OCI-LY1 (cell line): ENCODE data around the gene DHPS.
A peak's percentile ranks its signal among the peaks of the same experiment; 100 is the strongest.

Experiments used
- H2AFZ ChIP-seq: fragments of 200-600 bp; sonication (generic), shearing (Covaris generic); 2 replicates; pipeline ENCODE4 v1.6.0; 2014; ENCODE audit warnings: antibody characterized with exemption, mild to moderate bottlenecking, low read length
- H3F3A ChIP-seq: fragments of 200-600 bp; sonication (generic), shearing (Covaris generic); 2 replicates; pipeline ENCODE4 v1.6.0; 2014; ENCODE audit warnings: mild to moderate bottlenecking, antibody characterized with exemption, low read length, moderate library complexity; ENCODE audit not compliant: insufficient read depth
- H3K27ac ChIP-seq: fragments of 200-600 bp; sonication (generic); 2 replicates; pipeline ENCODE4 v1.5.1; 2014; ENCODE audit warnings: low read length, mixed run types, mild to moderate bottlenecking, low read depth; ENCODE audit not compliant: poor library complexity, severe bottlenecking
- H3K27me3 ChIP-seq: fragments of 200-600 bp; sonication (generic); 2 replicates; pipeline ENCODE4 v1.6.0; 2014; ENCODE audit warnings: antibody characterized with exemption, mild to moderate bottlenecking, low read length, moderate library complexity; ENCODE audit not compliant: insufficient read depth
- H3K36me3 ChIP-seq: fragments of 200-600 bp; sonication (generic); 2 replicates; pipeline ENCODE4 v1.6.1; 2014; ENCODE audit warnings: mild to moderate bottlenecking, antibody characterized with exemption, low read length, moderate library complexity, mixed read lengths; ENCODE audit not compliant: insufficient read depth
- H3K4me1 ChIP-seq: fragments of 200-600 bp; sonication (generic); 2 replicates; pipeline ENCODE4 v1.5.1; 2014; ENCODE audit warnings: mild to moderate bottlenecking, low read length, moderate library complexity; ENCODE audit not compliant: insufficient read depth, severe bottlenecking
- H3K4me2 ChIP-seq: fragments of 200-600 bp; sonication (generic), shearing (Covaris generic); 2 replicates; pipeline ENCODE4 v1.6.1; 2014; ENCODE audit warnings: low read length
- H3K4me3 ChIP-seq: fragments of 200-600 bp; sonication (generic); 2 replicates; pipeline ENCODE4 v1.5.1; 2014; ENCODE audit warnings: low read length, low read depth, mild to moderate bottlenecking, mixed read lengths; ENCODE audit not compliant: poor library complexity, severe bottlenecking
- H3K79me2 ChIP-seq: fragments of 200-600 bp; shearing (Covaris generic); 2 replicates; pipeline ENCODE4 v1.6.1; 2016; ENCODE audit warnings: mixed run types, low read length, mixed read lengths; ENCODE audit not compliant: insufficient read depth
- H3K9ac ChIP-seq: fragments of 200-600 bp; sonication (generic), shearing (Covaris generic); 2 replicates; pipeline ENCODE4 v1.6.1; 2014; ENCODE audit warnings: mild to moderate bottlenecking, low read length, mixed read lengths
- H3K9me2 ChIP-seq: fragments of 200-600 bp; sonication (generic), shearing (Covaris generic); 2 replicates; pipeline ENCODE4 v1.6.1; 2014; ENCODE audit warnings: low read depth, mild to moderate bottlenecking, low read length, mixed read lengths
- H3K9me3 ChIP-seq: fragments of 200-600 bp; shearing (Covaris generic); 2 replicates; pipeline ENCODE4 v1.6.1; 2014; ENCODE audit warnings: low read length, mixed read lengths
- H4K20me1 ChIP-seq: fragments of 200-600 bp; sonication (generic), shearing (Covaris generic); 2 replicates; pipeline ENCODE4 v1.6.0; 2016; ENCODE audit warnings: mild to moderate bottlenecking, low read length; ENCODE audit not compliant: insufficient read depth
- EZH2 ChIP-seq: fragments of 200-600 bp; sonication (generic), shearing (Covaris generic); IDR thresholded peaks from 2 replicates; pipeline ENCODE4 v1.8.0; 2017; ENCODE audit warnings: borderline replicate concordance, mixed run types, mild to moderate bottlenecking, antibody characterized with exemption, low read length, moderate library complexity, mixed read lengths
- TF ChIP-seq, protein P1 (sequence below): fragments of 200-600 bp; sonication (generic), shearing (Covaris generic); IDR thresholded peaks from 2 replicates; pipeline ENCODE4 v1.5.1; 2017; ENCODE audit warnings: mild to moderate bottlenecking, antibody characterized with exemption, low read length, moderate library complexity, mixed read lengths

Gene DHPS

DNA sequence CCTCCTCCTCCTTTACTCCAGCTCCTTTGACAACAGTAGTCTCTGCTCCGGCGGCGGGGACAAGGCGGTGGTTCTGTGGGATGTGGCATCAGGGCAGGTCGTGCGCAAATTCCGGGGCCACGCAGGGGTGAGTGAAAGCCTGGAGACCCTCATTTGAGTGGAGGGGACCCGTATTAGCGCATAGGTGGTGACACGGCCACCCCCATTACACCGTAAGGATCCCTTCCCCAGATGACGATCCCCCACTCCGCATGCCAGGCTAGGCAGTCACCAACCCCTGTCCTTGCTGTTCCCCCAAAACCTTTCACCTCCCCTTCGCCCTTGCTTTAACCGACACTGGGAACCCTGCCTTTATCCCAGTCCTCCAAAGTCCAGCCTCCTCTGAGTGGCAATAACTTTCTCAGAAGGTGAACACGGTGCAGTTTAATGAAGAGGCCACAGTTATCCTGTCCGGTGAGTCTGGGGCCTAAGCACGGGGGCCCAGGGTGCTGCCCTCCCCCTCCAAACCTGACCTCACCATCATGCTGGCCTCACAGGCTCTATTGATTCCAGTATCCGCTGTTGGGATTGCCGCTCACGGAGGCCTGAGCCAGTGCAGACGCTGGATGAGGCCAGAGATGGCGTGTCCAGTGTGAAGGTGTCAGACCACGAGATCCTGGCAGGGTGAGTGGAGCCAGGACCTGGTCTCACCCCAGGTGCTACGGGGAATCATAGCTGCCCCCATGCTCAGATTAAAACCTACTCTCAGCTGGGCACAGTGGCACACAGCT lies 11.3 kb downstream of the DHPS start:
- no peaks in the 10 kb centered on the region for H3K27me3 ChIP-seq
- H3K4me1 ChIP-seq, result peaks cover 35% of the 10 kb centered on the region
- H2AFZ ChIP-seq, result no peak overlapping the region
- no peaks in the 10 kb centered on the region for H3K9me2 ChIP-seq
- H3F3A ChIP-seq, result no peaks in the 10 kb centered on the region
- H3K4me3 ChIP-seq, result peak overlapping the region; percentile 86
- no peaks in the 10 kb centered on the region for H3K9me3 ChIP-seq
- peak overlapping the region; percentile 73 for H3K4me2 ChIP-seq
- H3K79me2 ChIP-seq, result no peaks in the 10 kb centered on the region
- H3K36me3 ChIP-seq, result peaks cover 26% of the 10 kb centered on the region
- peak overlapping the region; percentile 88 for H3K9ac ChIP-seq
- H4K20me1 ChIP-seq, result no peaks in the 10 kb centered on the region
- no peak overlapping the region for H3K27ac ChIP-seq
- TF ChIP-seq EZH2, result no peak
- TF ChIP-seq, protein P1, sequence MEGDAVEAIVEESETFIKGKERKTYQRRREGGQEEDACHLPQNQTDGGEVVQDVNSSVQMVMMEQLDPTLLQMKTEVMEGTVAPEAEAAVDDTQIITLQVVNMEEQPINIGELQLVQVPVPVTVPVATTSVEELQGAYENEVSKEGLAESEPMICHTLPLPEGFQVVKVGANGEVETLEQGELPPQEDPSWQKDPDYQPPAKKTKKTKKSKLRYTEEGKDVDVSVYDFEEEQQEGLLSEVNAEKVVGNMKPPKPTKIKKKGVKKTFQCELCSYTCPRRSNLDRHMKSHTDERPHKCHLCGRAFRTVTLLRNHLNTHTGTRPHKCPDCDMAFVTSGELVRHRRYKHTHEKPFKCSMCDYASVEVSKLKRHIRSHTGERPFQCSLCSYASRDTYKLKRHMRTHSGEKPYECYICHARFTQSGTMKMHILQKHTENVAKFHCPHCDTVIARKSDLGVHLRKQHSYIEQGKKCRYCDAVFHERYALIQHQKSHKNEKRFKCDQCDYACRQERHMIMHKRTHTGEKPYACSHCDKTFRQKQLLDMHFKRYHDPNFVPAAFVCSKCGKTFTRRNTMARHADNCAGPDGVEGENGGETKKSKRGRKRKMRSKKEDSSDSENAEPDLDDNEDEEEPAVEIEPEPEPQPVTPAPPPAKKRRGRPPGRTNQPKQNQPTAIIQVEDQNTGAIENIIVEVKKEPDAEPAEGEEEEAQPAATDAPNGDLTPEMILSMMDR, result no peak

DNA sequence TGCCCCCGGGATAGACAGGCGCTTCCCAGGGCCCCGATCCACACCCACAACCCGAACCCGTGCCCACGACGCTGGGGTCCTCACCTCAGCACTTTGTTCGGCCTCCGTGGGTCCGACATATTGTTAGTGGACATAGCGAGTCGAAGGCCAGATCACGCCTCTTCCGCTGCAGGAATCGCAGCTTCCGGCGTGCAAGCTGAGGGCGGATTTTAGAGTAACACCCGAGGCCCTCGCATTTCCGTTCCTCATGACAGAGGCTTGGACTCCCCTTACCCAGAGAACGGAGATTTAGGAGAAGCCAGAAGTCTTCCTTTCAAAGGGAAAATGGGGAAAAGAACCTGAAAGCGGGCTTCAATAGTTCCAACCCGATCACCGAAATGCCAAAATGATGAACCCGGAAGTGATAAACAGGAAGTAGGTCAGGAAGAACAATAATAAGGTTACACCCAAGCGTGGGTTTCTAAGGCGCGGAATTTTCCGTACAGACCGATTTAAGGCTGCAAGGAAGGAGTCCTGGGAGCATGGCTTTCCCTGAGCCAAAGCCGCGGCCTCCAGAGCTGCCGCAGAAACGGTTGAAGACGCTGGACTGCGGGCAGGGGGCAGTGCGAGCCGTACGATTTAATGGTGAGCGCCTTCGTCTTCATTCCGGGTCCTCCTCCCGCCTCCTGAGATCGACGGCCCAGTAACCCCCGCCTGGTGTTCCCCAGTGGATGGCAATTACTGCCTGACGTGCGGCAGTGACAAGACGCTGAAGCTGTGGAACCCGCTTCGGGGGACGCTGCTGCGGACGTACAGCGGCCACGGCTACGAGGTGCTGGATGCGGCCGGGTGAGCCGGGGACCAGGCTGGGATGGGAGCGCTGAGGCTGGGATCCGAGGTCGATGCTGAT lies 12.2 kb downstream of the DHPS start:
- Histone ChIP-seq H3K79me2 (no peaks in the 10 kb centered on the region), H3K9me3 (no peaks in the 10 kb centered on the region), H3K27ac (peak overlapping the region; percentile 60), H3K27me3 (no peaks in the 10 kb centered on the region), H3F3A (no peaks in the 10 kb centered on the region), H3K4me2 (peak overlapping the region; percentile 73), H3K4me1 (peaks cover 43% of the 10 kb centered on the region), H3K4me3 (peak overlapping the region; percentile 86), H3K9me2 (no peaks in the 10 kb centered on the region), H3K9ac (peak overlapping the region; percentile 88), H3K36me3 (peaks cover 27% of the 10 kb centered on the region), H2AFZ (no peak overlapping the region), H4K20me1 (no peaks in the 10 kb centered on the region)
- TF ChIP-seq, protein P1, result no peak
- no peak for TF ChIP-seq EZH2

DNA sequence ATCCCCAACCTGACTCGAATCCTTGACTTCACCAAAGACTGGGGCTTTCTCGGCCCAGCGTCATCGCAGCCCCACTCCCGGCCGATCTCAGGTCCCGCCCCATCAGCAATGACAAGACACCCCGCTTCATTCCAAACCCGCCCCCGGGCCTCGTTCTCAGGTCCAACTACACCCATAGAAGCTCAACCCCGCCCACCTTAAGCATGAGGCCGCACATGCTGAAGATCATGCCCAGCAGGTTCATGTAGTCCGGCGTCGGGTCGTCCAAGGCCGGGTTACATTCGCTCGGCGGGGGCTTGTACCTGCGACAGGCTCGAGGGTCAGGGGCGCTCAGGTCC lies 12.8 kb downstream of the DHPS start:
- peak overlapping the region; percentile 73 for H3K4me2 ChIP-seq
- peaks cover 27% of the 10 kb centered on the region for H3K36me3 ChIP-seq
- no peaks in the 10 kb centered on the region for H3K9me2 ChIP-seq
- no peaks in the 10 kb centered on the region for H3K27me3 ChIP-seq
- H3K27ac ChIP-seq, result peak overlapping the region; percentile 60
- TF ChIP-seq, protein P1, result no peak
- TF ChIP-seq EZH2, result no peak
- peaks cover 43% of the 10 kb centered on the region for H3K4me1 ChIP-seq
- no peak overlapping the region for H2AFZ ChIP-seq
- peak overlapping the region; percentile 86 for H3K4me3 ChIP-seq
- H3F3A ChIP-seq, result no peaks in the 10 kb centered on the region
- H3K9me3 ChIP-seq, result no peaks in the 10 kb centered on the region
- peak overlapping the region; percentile 88 for H3K9ac ChIP-seq
- no peaks in the 10 kb centered on the region for H4K20me1 ChIP-seq
- no peaks in the 10 kb centered on the region for H3K79me2 ChIP-seq
